Measurements from ENCODE around the gene TRIM36.

- TF ChIP-seq CTCF (optimal IDR thresholded peaks at IDR 0.05 in 1 of 3, IDR thresholded peaks at IDR 0.05 in 1 of 3, conservative IDR thresholded peaks at IDR 0.05 in 1 of 3; ENCODE audit: extremely low read depth in 1 of 3, insufficient read depth in 2 of 3, low read length in 3 of 3) (no peak), EZH2 (IDR thresholded peaks at IDR 0.05; ENCODE audit: low read length) (no peak)
Measured at GRCh38 chr5:115166744-115167393, 2.8 kb downstream of the TRIM36 start.
